ENCODE results near the gene SMIM10L2A.
"Not testable (repeated sequence)": the region's sequence is repeated elsewhere in the genome, so short reads cannot be mapped to it uniquely, and the experiment has no call there.

SMIM10L2A gene

DNA sequence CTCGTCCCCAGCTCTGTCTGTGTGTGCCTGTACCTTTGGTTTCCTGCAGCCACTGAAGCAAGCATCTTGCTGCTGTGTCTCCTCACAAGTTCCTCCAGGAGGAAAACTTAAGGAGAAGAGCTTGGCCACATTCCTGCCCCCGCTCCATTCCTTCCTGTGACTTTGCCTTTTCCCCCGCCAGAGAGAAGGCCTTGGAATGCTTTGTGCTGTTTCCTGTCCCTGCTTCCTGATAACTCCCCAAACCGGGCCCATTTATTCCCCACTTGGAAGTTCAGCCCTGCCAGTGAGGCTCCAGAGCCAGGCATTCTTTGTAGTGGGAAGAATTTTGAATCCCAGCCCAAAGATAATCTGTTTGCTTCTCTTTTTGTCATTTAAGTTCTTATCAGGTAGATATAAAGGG is 33.1 kb downstream of the SMIM10L2A start:
- DNase-seq (ENCODE audit: low read depth): no peak

DNA sequence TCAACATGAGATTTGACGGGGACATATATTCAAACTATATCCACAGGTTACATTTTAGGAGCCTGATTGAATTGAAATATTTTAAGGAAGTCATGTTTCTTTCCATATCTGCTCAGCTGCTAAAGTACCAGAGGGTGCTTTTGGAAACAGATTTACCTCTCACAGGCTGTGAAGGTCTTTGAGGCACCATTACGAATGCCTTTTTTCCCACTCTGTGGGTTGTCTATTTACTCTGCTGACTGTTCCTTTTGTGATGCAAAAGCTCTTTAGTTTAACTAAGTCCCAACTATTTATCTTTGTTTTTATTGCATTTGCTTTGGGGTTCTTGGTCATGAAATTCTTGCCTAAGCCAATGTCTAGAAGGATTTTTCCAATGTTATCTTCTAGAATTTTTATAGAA is 40.0 kb downstream of the SMIM10L2A start:
- not testable (repeated sequence) for DNase-seq (ENCODE audit: low read depth)

DNA sequence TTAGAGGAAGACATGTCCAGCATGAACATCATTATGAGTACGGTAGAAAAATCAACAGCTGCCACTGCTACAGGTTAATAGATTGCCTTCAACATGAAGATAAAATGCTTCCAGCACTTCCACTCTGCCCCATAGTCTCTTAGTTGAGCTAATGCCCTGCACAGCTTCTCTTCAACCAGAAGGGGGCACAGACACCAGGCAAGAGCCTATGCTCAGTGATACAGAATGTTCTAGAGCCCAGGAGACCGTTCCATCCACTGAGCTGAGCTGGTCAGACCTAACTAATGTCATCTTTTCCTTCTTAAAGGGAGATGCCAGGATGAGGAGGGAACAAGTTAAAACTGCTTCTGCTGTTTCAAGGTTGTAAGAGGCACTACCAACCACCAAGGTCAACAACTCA is 42.2 kb downstream of the SMIM10L2A start:
- no peak for DNase-seq (ENCODE audit: low read depth)

DNA sequence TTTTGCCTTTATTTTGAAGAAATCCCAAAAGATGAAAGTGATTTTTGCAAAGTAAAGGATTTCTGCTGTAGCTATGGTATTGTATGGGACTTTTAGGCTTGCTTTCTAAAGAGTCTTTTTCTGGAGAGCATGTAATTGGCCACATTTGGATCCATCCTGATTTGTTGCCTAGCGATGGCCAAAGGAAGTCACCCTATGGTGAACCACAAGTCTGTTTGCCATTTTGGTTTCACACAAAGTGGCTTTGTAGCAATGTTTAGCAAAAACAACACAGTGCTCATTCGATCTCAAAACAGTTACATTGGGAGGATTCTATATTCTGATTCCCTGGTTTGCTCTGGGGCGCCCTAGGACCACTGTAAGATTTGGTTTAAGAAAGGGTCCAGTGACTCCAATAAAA is 54.6 kb downstream of the SMIM10L2A start:
- DNase-seq (ENCODE audit: low read depth): no peak

DNA sequence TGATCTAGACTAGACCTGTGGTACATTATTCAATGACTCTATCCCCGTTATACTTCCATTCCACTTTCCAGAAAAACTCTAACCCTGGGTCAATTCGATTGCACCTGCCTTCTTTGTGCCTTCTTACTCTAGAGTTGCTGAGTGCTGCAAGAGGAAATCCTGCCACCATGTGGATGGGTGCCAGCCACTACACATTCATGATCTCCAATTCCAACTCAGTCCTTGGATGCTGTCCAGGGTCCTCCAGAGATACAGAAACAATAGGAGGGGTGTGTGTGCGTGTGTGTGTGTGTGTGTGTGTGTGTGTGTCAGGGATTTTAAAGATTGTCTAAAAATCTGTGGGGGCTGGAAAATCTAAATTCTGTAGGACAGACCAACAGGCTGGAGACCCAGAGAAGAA is 55.8 kb downstream of the SMIM10L2A start:
- DNase-seq (ENCODE audit: low read depth): no peak

Measured in GM04503 (cell line).